ENCODE data around the gene PDE11A.

PDE11A gene

GRCh38 chr2:177683661-177684069, 388.9 kb downstream of the PDE11A start:
- DNase-seq = no peak

DNA sequence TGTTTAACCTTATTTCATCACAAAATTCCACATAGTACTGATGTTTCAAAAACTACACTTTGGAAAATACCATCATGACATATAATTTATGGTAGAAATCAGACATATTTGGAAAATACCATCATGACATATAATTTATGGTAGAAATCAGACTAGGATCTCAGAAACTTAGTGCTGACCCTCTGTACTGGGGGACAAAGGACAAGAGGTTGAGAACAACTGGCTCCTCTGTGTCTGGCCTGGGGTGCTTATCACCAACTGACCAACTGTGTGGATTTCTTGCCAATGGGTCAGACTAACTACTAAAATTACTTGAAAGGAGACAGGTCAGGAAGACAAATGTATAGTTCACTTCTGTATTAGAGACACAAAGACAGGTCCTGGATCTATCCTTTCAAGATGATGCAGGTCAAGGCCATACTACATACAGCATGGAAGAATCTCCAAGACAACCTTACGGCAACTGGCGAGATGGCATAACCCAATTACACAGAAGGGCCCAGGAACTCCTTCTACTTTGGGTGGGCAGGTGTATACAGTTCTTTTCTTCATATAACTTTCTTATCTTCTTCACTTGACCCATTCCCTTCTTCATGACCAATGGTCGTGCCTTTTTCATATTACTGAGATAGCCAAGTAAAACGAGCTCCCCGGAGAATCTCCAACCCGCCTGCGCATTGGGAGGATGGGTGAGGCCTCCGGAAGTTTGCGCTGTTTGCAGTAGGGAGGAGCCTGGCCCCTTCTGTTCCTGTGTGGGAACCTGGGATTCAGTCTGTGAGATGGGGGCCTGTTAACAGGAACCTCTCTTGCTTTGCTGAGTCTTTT, 389.5 kb downstream of the PDE11A start:
- DNase-seq = no peak

GRCh38 chr2:177682006-177682405, 390.6 kb downstream of the PDE11A start:
- no peak for DNase-seq

DNA sequence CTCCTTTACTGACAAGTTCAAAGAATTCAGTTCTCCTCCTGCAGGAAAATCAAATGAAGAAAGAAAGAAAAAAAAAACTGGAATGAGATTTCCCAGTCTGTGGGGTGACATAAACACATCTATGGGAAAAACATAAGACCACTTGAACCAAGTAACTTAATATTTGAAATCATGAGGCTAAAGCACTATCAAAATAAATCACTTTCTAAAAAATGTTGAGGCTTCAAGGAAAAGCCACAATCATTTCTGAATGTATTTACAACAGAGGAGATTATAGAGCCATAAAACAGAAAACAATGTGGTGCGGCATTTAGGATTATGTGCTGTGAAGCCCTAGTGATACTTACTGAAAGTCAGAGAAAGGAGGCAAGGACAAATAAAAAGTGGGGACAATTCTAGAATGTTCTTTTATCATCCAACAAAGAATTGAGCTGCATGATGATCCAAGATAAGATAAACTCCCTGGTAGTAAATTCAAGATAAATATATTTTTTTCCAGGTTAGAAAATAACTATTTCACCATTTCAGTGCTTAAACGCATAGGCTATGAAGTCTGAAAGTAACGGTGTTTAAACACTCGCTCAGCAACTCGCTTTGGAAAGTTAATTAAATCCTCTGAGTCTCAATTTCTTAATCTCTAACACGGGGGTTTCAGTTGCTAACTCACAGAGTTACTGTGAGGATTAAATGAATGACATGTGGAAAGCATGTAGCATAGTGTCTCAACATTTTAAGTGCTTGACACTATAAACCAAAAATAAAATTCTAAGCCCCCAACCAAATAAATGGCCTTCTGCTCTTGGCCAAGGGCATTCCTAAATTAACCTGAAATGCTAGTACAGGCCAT, 391.5 kb downstream of the PDE11A start:
- no peak for DNase-seq

DNA sequence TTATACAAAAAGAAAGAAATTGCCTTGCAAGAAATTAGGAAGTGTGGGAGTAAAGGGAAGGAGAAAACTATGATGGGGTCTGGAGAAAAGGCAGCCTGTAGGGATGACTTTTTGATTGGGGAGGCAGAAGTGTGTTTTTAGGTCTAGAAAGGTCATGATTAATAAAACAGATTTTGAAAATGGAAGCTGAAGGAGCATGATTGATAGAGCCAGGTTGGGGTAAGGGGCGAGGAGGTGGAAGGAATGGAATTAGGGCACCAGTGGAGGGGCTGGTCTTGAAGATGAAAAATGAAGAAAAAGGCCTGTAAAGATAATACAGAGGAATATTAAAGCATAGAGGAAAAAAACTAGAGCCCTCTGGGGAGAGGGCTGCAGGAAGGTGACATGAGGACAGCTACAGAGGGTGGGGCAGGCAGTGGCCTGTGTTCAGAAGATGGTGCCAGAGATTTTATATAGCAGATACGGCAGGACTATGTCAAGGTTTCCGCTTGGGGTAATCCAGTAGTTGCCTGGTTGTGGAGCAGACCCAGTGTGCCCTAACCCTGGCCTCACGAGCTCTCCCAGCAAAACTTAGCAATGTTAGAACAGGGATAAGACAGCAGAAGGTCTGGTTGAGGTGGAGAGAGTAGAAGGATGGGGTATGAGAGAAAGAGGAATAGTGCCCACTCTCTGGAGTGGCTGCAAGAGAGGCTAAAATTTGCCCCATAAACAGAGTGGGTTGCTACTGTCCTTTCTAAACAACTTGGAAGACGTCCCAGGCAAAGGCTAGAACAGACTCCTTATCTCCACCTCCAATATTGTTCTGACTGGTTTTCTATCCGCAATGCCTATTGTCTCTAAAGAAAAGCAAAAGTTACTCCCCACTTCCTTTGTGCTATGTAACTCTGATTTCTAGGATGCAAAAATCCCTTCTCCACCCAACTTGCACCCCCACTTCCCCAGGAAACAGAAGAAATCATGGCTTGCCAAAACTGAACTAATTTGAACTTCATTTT, 392.7 kb downstream of the PDE11A start:
- DNase-seq = no peak

GRCh38 chr2:177678939-177679338, 393.6 kb downstream of the PDE11A start:
- no peak for DNase-seq

DNA sequence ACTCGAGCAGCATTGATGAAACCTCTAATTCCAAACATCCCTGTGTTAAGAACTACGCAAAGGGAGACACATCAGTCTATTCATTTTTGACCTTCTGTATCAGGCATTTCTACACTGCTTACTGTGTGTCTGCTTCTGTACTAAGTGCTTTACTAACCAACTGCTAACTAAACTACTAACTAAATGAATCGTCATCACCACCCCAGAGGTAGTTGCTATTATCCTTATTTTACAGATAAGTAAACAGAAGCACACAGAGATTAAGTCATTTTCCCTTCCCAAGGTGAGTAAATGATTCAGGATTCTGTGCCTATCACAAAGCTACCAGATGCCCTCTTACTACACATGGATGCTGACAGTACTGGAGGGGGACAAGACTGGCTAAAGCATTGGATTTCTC, 395.9 kb downstream of the PDE11A start:
- no peak for DNase-seq

GRCh38 chr2:177675825-177676224, 396.8 kb downstream of the PDE11A start:
- no peak for DNase-seq

DNA sequence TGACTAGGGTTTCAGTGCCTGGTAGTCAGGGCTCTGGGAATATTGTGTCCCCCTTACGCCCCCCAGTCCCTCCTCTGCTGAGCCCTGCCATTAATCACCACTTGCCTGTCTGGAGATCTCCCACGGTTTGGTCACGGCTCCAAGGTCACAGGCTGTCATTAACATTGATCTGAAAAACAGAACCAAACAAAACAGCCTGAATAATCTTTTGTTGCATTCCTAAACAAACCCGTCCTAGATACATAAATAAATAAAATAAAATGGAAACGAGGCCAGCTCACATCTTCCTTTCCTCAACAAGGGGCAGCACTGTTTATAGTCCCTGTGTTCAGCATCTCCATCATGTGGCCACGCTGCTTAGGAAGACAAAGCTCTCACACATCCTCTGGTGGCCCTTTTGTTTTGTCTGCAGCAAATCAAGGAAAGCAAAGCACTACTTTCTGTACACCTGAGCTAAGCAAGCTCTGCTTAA, 397.2 kb downstream of the PDE11A start:
- DNase-seq = no peak

GRCh38 chr2:177673602-177674595, 398.7 kb downstream of the PDE11A start:
- no peak for DNase-seq

DNA sequence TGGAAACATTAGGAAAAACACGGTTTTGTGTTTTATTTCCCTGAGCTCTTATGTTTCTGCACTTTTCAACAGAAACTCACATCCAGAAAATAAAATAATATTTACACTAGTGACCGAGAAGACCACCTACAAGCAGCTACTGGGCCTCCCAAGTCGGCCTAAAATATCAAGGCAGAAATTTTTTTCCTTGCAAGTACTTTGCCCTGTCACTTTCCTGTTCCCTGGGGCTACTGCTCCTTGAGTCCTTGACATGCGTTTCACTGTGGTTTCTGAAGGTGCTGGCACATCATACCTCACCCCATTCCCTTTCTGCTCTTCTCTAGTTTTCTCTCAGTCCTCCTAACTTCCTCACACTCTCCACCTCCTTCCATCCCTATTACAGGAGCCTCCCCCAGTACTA, 400.9 kb downstream of the PDE11A start:
- no peak for DNase-seq

DNA sequence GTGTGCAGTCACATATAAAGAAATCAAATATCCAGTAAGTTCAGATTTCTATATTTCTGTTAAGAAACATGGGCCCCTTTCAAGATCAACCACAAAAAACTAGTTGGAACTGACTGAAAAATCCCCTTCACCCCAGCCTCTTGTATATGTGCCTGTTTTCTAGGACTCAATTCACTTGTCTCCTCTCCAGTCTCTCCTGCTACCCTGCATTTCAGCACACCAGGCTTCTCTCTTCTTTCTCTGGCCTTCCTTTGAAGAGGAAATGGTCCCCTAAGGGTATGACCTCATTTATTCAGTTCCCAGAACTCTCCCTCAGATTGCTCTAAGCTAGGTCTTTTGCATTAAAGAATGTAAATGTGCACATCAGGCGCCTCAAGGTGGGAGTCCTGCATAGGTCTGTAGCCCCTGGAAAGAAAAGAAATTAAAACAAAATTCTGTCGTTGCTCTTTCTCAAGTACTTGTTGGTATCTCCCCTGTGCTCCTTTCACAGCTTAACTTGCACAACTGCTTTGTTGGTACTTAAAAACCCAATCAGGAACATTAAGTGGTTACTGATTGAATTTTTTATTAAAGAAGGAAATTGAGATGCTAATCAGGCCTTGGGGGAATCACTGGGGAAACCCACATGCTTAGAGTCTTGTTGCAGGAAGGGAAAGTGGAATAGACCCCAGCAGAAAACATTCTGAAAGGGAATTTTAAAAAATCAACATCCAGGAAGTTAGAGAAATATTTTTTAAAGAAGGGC, 401.6 kb downstream of the PDE11A start:
- DNase-seq = no peak

GRCh38 chr2:177669625-177670330, 402.8 kb downstream of the PDE11A start:
- no peak for DNase-seq

DNA sequence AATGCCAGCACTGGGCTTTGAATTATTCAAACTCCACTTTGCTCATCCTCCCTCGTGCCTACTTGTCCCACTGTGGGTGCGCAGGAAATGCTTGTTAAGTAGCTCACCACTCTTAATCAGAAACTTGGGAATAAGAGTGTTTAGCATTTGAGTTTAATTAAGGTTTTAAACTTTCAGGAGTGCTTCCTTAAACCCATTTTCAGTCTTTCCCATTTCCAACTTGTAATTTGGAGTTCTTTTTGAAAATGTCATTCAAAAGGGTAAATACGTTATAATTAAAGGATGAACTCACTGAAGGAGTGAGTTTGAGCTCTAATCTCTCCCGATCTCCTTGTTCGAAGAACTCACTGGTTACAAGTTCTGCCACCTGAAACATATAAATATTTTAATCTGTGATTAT, 403.4 kb downstream of the PDE11A start:
- DNase-seq = no peak

DNA sequence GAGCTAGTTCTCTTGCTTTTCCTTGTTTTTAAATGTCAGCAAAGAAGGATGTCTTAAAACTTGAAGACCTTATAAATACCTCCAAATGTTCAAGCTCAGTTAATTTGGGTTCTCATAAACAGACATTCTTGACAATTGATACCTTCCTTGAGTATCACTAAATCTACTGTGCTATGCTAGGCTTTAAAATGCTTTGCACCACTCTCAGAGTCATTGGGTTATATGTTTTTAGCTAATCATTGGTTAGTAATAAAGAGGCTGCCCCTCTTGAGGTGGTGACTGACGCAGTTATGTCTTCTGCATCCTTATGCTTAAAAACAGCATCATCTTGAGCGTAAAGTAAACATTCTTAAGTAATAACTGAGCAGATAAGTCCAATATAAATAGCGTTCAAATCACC, 404.0 kb downstream of the PDE11A start:
- DNase-seq = no peak

- DNase-seq = no peak
Observed at GRCh38 chr2:177667626-177668025, 405.0 kb downstream of the PDE11A start.

GRCh38 chr2:177666408-177666807, 406.2 kb downstream of the PDE11A start:
- DNase-seq = no peak

DNA sequence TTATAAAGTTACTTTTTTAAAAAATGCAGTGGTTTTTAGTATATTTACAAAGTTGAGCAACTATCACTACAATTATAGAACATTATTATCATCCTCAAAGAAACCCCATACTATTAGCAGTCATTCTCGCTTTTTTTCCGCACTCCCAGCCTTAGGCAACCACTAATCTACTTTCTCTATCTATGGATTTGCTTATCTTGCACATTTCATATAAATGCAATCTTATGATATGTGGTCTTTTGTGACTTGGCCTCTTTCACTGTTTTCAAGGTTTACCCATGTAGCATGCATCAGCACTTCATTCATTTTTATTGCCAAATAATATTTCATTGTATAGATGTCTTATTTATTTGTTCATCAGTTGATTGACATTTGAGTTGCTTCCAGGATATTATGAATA, 406.6 kb downstream of the PDE11A start:
- DNase-seq = no peak

DNA sequence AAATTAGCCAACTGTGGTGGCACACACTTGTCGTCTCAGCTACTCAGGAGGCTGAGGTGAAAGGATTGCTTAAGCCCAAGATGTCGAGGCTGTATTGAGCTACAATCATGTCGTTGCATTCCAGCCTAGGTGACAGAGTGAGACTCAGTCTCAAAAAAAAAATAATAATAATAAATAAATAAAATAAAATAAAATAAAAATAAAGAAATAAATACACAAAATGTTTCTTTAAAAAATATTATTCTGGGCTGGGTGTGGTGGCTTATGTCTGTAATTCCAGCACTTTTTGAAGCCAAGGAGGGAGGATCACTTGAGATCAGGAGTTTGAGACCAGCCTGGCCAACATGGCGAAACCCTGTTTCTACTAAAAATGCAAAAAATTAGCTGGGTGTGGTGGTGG, 407.2 kb downstream of the PDE11A start:
- DNase-seq = no peak

GRCh38 chr2:177662895-177663294, 409.7 kb downstream of the PDE11A start:
- DNase-seq = no peak

All from stimulated activated CD4-positive, alpha-beta T cell treated with anti-CD3 and anti-CD28 coated beads, Interleukin-1b, Interleukin-23, amount 100 ng/mL, for 48 hours (primary cell).